NCI-H1436 (cell line): Measurements from ENCODE around the gene DNASE1.
"Not testable (repeated sequence)": the region's sequence is repeated elsewhere in the genome, so short reads cannot be mapped to it uniquely, and the experiment has no call there.

Experiments used
- DNase-seq: peaks from one replicate; lab custom pipeline; 2025; lab: John Stamatoyannopoulos, UW

DNASE1 gene

GRCh38 chr16:3641801-3642396, 12.6 kb upstream of the DNASE1 start:
- DNase-seq: no peak

- no peak for DNase-seq
Measured at GRCh38 chr16:3642397-3643094, 11.9 kb upstream of the DNASE1 start.

DNA sequence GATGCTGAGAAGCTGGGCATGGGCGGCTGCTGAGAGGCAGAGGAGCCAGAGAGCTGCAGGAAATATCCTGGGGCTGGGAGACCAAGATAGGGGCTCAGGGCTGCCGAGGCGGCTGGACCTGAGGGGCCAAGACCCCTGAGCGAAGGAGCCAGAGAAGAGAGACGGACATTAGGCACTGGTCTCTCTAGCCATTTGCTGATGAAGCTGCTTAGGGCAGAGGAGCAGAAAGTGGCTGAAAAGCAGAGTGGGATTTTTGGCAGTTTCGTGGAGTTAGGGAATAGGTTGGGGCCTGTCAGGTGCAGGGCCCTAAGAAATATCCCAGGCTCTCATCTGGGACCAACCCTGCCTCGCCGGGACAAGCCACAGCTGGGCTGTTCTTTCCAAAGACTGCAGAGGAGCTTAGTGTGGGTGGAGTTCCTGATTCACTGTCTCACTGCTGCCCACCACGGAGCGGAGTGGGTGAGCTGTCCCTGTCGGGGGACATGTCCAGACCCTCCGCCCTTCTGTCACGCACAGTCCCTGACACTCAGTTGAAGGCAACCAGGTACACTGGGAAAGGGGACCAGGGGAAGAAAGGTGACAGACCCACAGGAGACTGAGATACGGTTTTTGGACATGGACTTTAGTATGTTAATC, 11.3 kb upstream of the DNASE1 start:
- DNase-seq: no peak

GRCh38 chr16:3645108-3645503, 9.4 kb upstream of the DNASE1 start:
- no peak for DNase-seq

DNA sequence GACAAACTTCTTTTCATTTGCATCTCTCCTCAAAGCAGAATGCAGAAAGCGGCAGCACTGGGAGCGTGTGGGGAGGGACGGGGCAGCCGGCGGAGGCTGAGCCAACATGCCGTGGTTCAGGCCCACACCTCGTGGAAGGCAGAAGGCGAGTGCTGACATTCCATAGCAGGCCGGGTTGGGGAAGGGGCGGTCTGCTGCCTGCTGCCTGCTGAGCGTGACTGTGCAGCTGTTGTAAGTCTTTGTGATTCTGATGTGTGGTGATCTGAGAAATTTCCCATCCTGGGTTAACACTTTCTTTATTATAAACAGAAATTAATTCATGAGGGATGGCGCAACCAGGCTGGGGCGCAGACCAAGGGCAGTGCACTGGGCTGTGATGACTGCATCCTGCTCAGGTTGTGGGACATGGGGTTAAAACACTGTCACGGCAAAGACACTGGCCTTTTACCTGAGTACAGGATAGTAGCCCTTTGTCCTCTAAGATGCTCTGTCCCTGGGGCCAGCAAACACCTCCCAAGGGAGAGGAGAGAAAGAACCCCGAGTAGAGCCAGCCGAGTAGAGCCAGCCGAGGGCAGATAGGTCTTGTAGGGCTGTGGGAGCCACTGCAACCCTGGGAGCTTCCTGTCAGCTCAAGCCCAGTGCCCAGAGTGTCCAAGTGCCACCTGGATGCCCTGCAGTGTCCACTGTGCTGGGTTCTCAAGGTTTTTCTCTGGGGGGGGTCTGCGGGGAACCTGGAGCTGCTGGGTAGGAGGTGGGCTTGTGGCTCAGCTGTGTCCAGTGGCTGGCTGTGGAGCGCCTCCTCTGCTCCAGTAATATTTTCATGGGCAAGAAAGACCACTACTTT, 8.8 kb upstream of the DNASE1 start:
- no peak for DNase-seq

DNA sequence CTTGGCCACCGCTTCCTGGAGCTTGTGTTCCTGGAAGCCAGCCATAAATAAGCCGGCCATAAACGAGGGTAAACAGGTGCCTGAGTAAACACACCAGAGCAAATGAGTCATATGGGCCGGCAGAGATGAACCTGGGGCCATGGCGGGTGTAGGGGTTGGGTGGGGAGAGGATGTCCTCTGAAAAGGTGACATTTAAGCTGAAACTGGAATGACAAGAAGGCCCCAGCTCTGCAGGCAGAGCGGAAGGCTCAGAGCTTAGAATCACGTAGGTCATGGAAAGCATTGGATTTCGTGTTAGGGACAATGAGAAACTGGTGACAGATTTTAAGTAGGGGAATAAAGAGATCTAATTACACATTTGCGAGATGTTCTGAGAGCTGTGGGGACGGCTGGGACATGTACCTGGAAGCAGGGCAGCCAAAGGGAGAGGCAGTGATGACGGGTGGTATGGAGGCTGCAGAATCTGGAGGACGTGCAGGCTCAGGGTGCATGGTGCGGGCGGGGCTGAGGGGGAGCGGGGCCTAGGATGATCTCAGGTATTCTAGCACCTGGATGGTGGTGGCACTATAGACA, 8.1 kb upstream of the DNASE1 start:
- DNase-seq: no peak

DNA sequence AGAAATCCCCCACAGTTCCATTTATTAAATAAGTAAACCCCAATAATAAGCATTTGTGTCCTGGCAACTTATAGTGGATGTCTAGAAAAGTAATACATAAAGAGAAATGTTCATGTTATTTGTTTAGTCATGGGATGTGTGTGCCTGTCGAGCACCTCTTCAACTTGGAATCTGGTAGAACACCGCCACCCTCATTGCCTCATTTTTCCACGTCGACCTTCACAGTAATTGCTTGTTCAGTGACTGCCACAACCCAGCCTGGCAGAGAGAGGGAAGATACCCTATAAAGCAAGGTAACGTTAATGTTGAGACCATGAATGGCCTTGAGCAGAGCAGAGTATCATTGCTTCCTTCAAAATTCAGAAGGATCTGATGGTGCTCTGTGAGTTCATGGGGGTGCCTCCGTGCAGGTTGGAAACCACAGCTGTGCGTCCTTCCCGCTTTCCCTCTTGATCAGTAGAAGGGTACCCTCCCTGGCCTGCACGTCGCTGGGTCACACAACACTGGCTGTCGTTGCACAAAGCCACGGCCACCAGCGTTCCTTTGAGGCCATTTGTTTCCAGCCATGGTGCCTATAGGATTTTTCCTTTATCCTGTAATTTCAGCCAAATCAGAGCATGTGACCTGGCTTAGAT, 3.7 kb upstream of the DNASE1 start:
- DNase-seq: no peak

GRCh38 chr16:3651461-3652372, 2.8 kb upstream of the DNASE1 start:
- DNase-seq: no peak

GRCh38 chr16:3652373-3653195, 1.9 kb upstream of the DNASE1 start:
- DNase-seq: no peak

DNA sequence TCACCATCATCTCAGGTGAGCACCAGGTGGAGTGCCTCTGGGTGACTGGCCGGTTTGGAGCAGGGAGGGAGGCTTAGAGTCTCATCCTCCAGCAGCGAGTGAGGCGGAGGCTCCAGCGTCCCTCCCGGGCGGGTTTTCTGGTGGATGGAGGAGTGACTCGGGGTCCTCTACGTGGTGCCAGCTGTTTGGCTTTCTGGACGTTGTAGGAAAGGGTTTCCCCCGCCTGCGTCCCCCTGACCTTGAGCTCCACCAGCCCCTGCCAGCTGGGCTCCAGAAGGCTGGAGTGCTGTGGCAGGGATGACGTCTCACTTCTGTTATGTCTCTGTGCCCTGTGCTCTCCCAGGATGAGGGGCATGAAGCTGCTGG, 522 bp downstream of the DNASE1 start:
- no peak for DNase-seq

DNA sequence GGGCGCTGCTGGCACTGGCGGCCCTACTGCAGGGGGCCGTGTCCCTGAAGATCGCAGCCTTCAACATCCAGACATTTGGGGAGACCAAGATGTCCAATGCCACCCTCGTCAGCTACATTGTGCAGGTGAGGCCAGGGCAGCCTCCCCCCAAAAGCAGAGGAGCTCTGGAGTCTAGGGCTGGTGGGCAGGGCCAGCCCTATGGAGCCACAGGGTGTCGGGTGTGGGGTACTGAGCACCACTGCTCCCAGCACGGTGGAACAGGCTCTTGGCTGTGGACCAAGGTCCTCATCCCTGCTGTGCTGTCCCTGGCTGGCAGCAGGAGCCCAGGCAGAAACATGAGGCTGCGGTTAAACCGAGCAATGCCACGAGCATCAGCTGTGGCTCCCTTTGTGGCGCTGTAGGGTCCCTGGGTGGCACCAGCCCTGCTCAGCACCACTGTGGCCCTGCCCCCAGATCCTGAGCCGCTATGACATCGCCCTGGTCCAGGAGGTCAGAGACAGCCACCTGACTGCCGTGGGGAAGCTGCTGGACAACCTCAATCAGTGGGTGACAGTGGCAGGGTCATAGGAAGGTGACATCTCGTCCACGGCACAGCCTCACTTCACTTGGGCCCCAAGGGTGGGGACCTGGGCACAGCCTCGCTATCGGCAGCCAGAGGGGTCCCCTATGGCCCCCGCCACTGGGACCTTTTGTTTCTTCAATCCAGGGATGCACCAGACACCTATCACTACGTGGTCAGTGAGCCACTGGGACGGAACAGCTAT, 1.1 kb downstream of the DNASE1 start:
- DNase-seq: no peak

GRCh38 chr16:3656160-3656490, 1.6 kb downstream of the DNASE1 start:
- not testable (repeated sequence) for DNase-seq

DNA sequence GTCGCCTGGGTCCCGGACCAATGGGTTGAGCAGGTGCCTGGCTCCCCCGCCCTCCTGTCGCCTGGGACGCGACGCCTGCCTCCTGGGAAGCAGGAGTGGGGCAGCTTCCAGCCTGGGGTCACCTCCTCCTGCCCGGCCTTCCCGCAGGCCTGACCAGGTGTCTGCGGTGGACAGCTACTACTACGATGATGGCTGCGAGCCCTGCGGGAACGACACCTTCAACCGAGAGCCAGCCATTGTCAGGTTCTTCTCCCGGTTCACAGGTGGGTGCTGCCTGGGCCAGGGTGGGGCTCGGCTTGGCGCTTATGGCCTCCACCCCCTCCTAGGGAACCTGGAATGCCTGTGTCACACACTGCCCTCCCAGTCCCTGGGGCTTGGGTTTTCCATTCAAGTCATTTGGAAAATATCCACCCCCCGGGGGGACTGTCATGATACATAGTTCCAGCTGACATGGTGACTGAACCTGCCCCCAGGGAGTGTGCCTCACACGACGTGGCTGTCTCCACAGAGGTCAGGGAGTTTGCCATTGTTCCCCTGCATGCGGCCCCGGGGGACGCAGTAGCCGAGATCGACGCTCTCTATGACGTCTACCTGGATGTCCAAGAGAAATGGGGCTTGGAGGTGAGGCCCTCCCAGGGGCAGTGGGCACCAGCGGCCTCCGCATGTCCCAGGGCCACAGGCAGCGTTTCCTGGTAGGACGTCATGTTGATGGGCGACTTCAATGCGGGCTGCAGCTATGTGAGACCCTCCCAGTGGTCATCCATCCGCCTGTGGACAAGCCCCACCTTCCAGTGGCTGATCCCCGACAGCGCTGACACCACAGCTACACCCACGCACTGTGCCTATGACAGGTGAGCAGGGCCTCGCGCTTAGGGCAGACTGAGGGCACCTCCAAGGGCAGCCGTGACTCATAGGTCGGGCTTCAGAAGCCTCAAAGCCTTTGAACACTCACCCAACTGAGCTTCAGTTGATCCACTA, 2.3 kb downstream of the DNASE1 start:
- no peak for DNase-seq

GRCh38 chr16:3659251-3659650, 4.8 kb downstream of the DNASE1 start:
- DNase-seq: no peak

DNA sequence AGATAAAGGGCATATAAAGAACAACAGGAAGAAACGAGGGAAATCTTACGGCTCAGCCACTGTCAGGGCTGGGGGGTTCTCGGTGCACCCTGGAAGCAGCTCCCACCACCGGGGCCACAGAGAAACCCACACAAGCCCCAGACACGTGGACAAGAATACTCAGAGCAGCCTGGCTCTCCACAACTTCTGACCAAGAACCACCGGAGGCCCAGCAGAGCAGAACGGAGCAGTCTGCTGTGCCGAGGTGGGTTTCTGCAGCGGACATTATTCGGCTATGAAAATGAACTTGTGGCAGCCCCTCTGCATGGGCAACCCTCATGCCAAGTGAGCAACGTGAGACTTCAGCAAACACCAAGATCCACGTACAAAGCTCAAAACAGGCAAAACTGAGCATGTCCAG, 6.8 kb downstream of the DNASE1 start:
- no peak for DNase-seq

DNA sequence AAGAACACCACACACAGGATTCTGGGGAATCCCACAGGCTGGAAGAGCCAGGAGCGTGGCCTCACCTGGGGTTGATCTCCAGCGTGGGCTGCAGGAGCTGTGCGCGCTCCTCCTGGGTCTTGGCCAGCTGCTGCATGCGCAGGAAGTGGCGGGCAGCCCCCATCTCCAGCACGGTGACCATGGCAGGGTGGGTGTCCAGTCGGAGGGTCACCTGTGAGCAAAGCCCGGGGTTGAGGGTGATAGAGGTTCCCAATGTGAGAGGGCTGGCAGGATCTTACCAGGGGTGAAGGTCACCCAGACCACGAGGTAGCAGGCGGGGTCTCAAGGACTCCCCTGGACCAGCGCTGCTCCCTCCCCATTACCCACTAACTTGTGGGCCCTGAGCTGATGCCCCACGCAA, 7.4 kb downstream of the DNASE1 start:
- DNase-seq: no peak

GRCh38 chr16:3662601-3663000, 8.1 kb downstream of the DNASE1 start:
- no peak for DNase-seq
